AG09319 (cell line): ENCODE results near the gene ATG101.

Experiments used
- DNase-seq: peaks from one replicate; pipeline ENCODE4 v3.0.0-alpha.2; 2010; ENCODE audit warnings: low read depth; ENCODE audit errors: extremely low read depth
- CTCF ChIP-seq: IDR thresholded peaks from 2 replicates; pipeline ENCODE4 v1.5.1; 2011; ENCODE audit warnings: low read depth, mild to moderate bottlenecking, inconsistent platforms, low read length, moderate library complexity

Gene ATG101

GRCh38 chr12:52026263-52026662 is 43.5 kb upstream of the ATG101 start:
- no peak for TF ChIP-seq CTCF
- no peak for DNase-seq

DNA sequence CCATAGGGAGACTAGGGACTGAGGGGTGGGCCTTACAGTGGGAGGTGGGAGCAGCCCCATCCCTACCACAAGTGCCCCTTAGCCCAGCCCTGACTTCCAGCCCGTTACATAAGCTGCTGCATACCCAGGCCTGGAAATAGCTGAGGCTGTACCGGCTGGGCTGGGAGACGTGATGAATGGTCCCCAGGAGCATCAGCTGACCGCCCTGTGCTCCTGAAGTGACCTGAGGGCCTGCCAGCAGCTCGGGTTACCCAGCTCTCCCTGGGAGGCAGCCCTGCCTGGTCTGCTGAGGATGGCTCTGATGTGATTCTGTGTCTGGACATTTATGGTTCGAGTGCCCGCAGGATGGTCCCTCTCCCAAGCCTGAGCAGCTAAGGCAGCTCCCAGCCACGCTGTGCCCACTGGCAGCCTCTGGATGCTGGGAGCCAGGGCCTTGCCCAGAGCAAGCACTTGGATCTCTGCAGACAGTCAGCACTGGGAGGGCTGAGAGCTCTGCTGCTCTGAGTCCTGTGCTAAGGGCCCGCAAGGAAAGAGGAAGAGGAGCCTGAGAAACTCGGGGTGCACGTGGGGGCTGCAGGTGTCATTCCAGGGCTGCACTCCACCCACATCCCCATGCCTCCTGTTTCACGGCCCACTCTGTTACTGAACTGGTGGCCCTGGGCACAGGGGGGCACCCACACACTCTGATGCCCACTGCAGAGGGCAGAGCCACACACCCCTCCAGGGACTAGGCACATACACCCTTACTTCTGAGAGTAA is 42.5 kb upstream of the ATG101 start:
- no peak for DNase-seq
- TF ChIP-seq CTCF, result no peak

- no peak for TF ChIP-seq CTCF
- DNase-seq, result no peak
Measured at GRCh38 chr12:52029685-52030084, 40.1 kb upstream of the ATG101 start.

- DNase-seq, result no peak
- TF ChIP-seq CTCF, result no peak
Measured at GRCh38 chr12:52032446-52032803, 37.4 kb upstream of the ATG101 start.

- DNase-seq, result peak; percentile 94
- no peak for TF ChIP-seq CTCF
Measured at GRCh38 chr12:52032804-52033445, 36.9 kb upstream of the ATG101 start.

GRCh38 chr12:52033446-52034140 is 36.2 kb upstream of the ATG101 start:
- no peak for DNase-seq
- TF ChIP-seq CTCF, result no peak

DNA sequence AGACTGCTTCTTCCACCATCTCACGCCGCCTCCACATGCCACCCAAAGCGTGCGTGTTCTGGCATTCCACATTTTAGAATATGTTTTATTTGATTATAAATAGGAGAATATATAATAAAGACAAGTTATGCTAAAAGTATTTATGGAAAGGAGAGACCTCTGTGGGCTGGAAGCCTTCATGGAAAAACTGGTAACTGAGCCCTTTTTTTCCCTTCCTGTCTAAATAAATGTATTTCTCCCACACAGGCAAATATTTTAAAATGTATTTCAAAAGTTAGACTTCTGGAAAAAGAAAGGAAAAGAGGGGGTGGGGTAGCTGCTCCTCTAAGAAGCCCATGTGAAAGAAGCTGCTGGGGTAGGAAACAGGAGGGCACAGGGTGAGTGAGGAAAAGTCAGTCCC is 34.6 kb upstream of the ATG101 start:
- DNase-seq, result no peak
- no peak for TF ChIP-seq CTCF
